Activated naive CD8-positive, alpha-beta T cell (primary cell): ENCODE measurements around the gene PLCB4.
A peak's percentile ranks its signal among the peaks of the same experiment; 100 is the strongest.

Experiments
- H3K27ac Mint-ChIP-seq: one replicate; pipeline ENCODE4 v1.8.0; 2021; ENCODE audit warnings: mixed read lengths
- H3K27me3 Mint-ChIP-seq: one replicate; pipeline ENCODE4 v1.8.0; 2021; ENCODE audit warnings: mixed read lengths
- H3K36me3 Mint-ChIP-seq: one replicate; pipeline ENCODE4 v1.8.0; 2021; ENCODE audit warnings: mixed read lengths
- H3K4me1 Mint-ChIP-seq: one replicate; pipeline ENCODE4 v1.8.0; 2021; ENCODE audit warnings: low read depth, mixed read lengths
- H3K4me3 Mint-ChIP-seq: one replicate; pipeline ENCODE4 v1.8.0; 2021; ENCODE audit warnings: mild to moderate bottlenecking, mixed read lengths
- H3K9me3 Mint-ChIP-seq: one replicate; pipeline ENCODE4 v1.8.0; 2021; ENCODE audit warnings: low read depth, mixed read lengths

Gene PLCB4

GRCh38 chr20:9068841-9069663 is at the start of gene PLCB4:
PLCB4 (plus strand) TSS chr20:9069087; CDS start chr20:9307815, 238,728 bp downstream.
- Mint-ChIP-seq H3K4me3 (peak within 1 kb of the TSS; percentile 56), H3K36me3 (peaks cover 2% of the 10 kb centered on the region), H3K4me1 (peaks cover 3% of the 10 kb centered on the region), H3K9me3 (peaks cover 6% of the 10 kb centered on the region), H3K27ac (no peak within 1 kb of the TSS), H3K27me3 (peaks cover 15% of the 10 kb centered on the region)

GRCh38 chr20:9019833-9020232 is 49.1 kb upstream of the PLCB4 start:
- Mint-ChIP-seq H3K27ac (no peak overlapping the region), H3K36me3 (no peaks in the 10 kb centered on the region), H3K27me3 (no peaks in the 10 kb centered on the region), H3K4me1 (no peaks in the 10 kb centered on the region), H3K9me3 (peaks cover 7% of the 10 kb centered on the region), H3K4me3 (no peak overlapping the region)

GRCh38 chr20:9021216-9021615 is 47.7 kb upstream of the PLCB4 start:
- Mint-ChIP-seq H3K27me3 (no peaks in the 10 kb centered on the region), H3K4me1 (no peaks in the 10 kb centered on the region), H3K4me3 (no peak overlapping the region), H3K36me3 (no peaks in the 10 kb centered on the region), H3K27ac (no peak overlapping the region), H3K9me3 (peaks cover 4% of the 10 kb centered on the region)

GRCh38 chr20:9021699-9022098 is 47.2 kb upstream of the PLCB4 start:
- no peaks in the 10 kb centered on the region for H3K4me1 Mint-ChIP-seq
- no peaks in the 10 kb centered on the region for H3K36me3 Mint-ChIP-seq
- H3K27me3 Mint-ChIP-seq, result no peaks in the 10 kb centered on the region
- peaks cover 4% of the 10 kb centered on the region for H3K9me3 Mint-ChIP-seq
- no peak overlapping the region for H3K27ac Mint-ChIP-seq
- no peak overlapping the region for H3K4me3 Mint-ChIP-seq

GRCh38 chr20:9022376-9022775 is 46.5 kb upstream of the PLCB4 start:
- Mint-ChIP-seq H3K27ac (no peak overlapping the region), H3K4me1 (no peaks in the 10 kb centered on the region), H3K4me3 (no peak overlapping the region), H3K27me3 (no peaks in the 10 kb centered on the region), H3K9me3 (peaks cover 4% of the 10 kb centered on the region), H3K36me3 (no peaks in the 10 kb centered on the region)

GRCh38 chr20:9024606-9025005 is 44.3 kb upstream of the PLCB4 start:
- Mint-ChIP-seq H3K27me3 (no peaks in the 10 kb centered on the region), H3K4me3 (no peak overlapping the region), H3K9me3 (peaks cover 4% of the 10 kb centered on the region), H3K4me1 (no peaks in the 10 kb centered on the region), H3K27ac (no peak overlapping the region), H3K36me3 (no peaks in the 10 kb centered on the region)

- Mint-ChIP-seq H3K27me3 (no peaks in the 10 kb centered on the region), H3K4me1 (no peaks in the 10 kb centered on the region), H3K9me3 (peaks cover 4% of the 10 kb centered on the region), H3K4me3 (no peak overlapping the region), H3K36me3 (no peaks in the 10 kb centered on the region), H3K27ac (no peak overlapping the region)
Measured at GRCh38 chr20:9025011-9025410, 43.9 kb upstream of the PLCB4 start.

GRCh38 chr20:9025643-9026042 is 43.2 kb upstream of the PLCB4 start:
- Mint-ChIP-seq H3K4me3 (no peak overlapping the region), H3K27me3 (no peaks in the 10 kb centered on the region), H3K4me1 (no peaks in the 10 kb centered on the region), H3K9me3 (peaks cover 4% of the 10 kb centered on the region), H3K27ac (no peak overlapping the region), H3K36me3 (no peaks in the 10 kb centered on the region)

- no peak overlapping the region for H3K4me3 Mint-ChIP-seq
- no peaks in the 10 kb centered on the region for H3K27me3 Mint-ChIP-seq
- no peaks in the 10 kb centered on the region for H3K36me3 Mint-ChIP-seq
- H3K27ac Mint-ChIP-seq, result no peak overlapping the region
- peaks cover 4% of the 10 kb centered on the region for H3K9me3 Mint-ChIP-seq
- no peaks in the 10 kb centered on the region for H3K4me1 Mint-ChIP-seq
Measured at GRCh38 chr20:9027626-9028025, 41.3 kb upstream of the PLCB4 start.

- H3K9me3 Mint-ChIP-seq, result peaks cover 7% of the 10 kb centered on the region
- no peak overlapping the region for H3K4me3 Mint-ChIP-seq
- H3K27me3 Mint-ChIP-seq, result no peaks in the 10 kb centered on the region
- no peaks in the 10 kb centered on the region for H3K36me3 Mint-ChIP-seq
- H3K4me1 Mint-ChIP-seq, result no peaks in the 10 kb centered on the region
- H3K27ac Mint-ChIP-seq, result no peak overlapping the region
Measured at GRCh38 chr20:9028419-9028818, 40.5 kb upstream of the PLCB4 start.

- Mint-ChIP-seq H3K27me3 (no peaks in the 10 kb centered on the region), H3K9me3 (peaks cover 3% of the 10 kb centered on the region), H3K27ac (no peak overlapping the region), H3K4me1 (no peaks in the 10 kb centered on the region), H3K4me3 (no peak overlapping the region), H3K36me3 (no peaks in the 10 kb centered on the region)
Measured at GRCh38 chr20:9031991-9032390, 36.9 kb upstream of the PLCB4 start.

- no peak overlapping the region for H3K4me3 Mint-ChIP-seq
- H3K27ac Mint-ChIP-seq, result no peak overlapping the region
- H3K27me3 Mint-ChIP-seq, result no peaks in the 10 kb centered on the region
- H3K9me3 Mint-ChIP-seq, result peaks cover 3% of the 10 kb centered on the region
- no peaks in the 10 kb centered on the region for H3K36me3 Mint-ChIP-seq
- H3K4me1 Mint-ChIP-seq, result no peaks in the 10 kb centered on the region
Measured at GRCh38 chr20:9032758-9033157, 36.1 kb upstream of the PLCB4 start.

GRCh38 chr20:9035126-9035525 is 33.8 kb upstream of the PLCB4 start:
- Mint-ChIP-seq H3K36me3 (no peaks in the 10 kb centered on the region), H3K27ac (no peak overlapping the region), H3K4me3 (no peak overlapping the region), H3K27me3 (no peaks in the 10 kb centered on the region), H3K9me3 (peaks cover 3% of the 10 kb centered on the region), H3K4me1 (no peaks in the 10 kb centered on the region)

- no peak overlapping the region for H3K27ac Mint-ChIP-seq
- no peaks in the 10 kb centered on the region for H3K4me1 Mint-ChIP-seq
- peaks cover 3% of the 10 kb centered on the region for H3K9me3 Mint-ChIP-seq
- H3K4me3 Mint-ChIP-seq, result no peak overlapping the region
- H3K36me3 Mint-ChIP-seq, result no peaks in the 10 kb centered on the region
- no peaks in the 10 kb centered on the region for H3K27me3 Mint-ChIP-seq
Measured at GRCh38 chr20:9036593-9036992, 32.3 kb upstream of the PLCB4 start.

GRCh38 chr20:9038791-9039535 is 29.9 kb upstream of the PLCB4 start:
- Mint-ChIP-seq H3K27ac (no peak overlapping the region), H3K9me3 (no peaks in the 10 kb centered on the region), H3K4me3 (no peak overlapping the region), H3K36me3 (no peaks in the 10 kb centered on the region), H3K27me3 (no peaks in the 10 kb centered on the region), H3K4me1 (no peaks in the 10 kb centered on the region)
